Esophagus muscularis mucosa (tissue), 4 donors: ENCODE results near the gene ZFHX3.

Experiments
- CTCF ChIP-seq, 3 experiments: fragments of 200-600 bp in 2 of 3; fragments of 450-650 bp in 1 of 3; sonication (generic) in 2 of 3; IDR thresholded peaks; one replicate each; pipeline ENCODE4 v1.5.1; 2017 to 2019; ENCODE audit warnings: antibody characterized with exemption in 3 of 3, mild to moderate bottlenecking in 2 of 3, moderate library complexity in 1 of 3
- EP300 ChIP-seq: sonication (generic); formaldehyde crosslinking; IDR thresholded peaks from one replicate; pipeline ENCODE4 v1.6.1; 2017; ENCODE audit warnings: antibody characterized with exemption
- POLR2A ChIP-seq: fragments of 450-650 bp; IDR thresholded peaks from one replicate; pipeline ENCODE4 v1.6.1; 2017; ENCODE audit warnings: antibody characterized with exemption, moderate library complexity, mild to moderate bottlenecking, low read depth
- POLR2AphosphoS5 ChIP-seq, 2 donors: sonication (generic); formaldehyde crosslinking; IDR thresholded peaks; one replicate each; pipeline ENCODE4 v1.6.1; 2017; ENCODE audit warnings: antibody characterized with exemption in 2 of 2

- TF ChIP-seq CTCF (IDR thresholded peaks at IDR 0.05) (no peak), POLR2A (no peak), POLR2AphosphoS5 (IDR thresholded peaks at IDR 0.05) (no peak), EP300 (no peak)
Measured at GRCh38 chr16:72805486-72805885, 242.4 kb downstream of the ZFHX3 start.
